Measurements from ENCODE around the gene ITPKB.

ITPKB gene

DNA sequence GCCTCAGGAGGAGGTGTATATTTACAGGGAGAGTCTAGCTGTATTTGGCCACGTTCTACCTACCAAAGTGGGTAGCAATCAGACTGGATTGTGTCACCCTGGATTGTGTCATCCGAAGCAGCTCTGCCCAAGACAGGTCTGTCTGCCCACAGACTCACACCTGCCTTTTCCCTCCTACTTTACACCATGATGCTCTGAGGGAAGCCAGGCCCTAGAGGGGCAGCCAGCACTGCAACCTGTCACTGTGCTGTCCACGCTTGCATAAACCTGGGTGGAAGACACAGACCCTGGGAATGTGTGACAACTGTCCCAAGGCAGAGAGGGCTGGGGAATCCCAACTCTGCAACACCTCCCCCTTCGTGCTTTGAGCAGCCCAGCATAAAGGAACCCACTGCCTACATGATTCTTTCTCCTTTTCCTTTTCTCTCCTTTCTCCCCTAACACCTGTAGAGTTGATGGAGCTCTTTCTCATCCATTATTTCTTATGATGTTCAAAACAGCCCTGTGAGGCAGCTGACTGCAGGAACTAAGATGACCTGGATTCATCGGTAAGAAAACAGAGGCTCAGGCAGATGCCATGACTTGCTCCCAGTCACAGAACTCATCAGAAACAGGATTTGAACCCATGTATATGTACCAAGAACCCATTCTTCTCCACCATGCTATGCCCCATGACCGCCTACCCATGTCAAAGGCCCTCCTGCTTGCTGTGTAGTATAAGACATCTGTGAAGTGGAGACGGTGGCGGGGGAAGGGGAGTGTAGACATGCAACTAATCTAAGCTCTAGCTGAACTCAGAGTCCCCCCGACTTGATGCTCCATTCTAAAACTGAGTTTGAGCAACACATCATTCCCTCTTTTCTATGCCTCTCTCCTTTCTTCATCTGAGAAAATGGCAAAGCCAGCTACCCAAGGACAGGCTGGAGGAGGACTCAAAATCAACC is 55.9 kb downstream of the ITPKB start:
- DNase-seq = no peak

DNA sequence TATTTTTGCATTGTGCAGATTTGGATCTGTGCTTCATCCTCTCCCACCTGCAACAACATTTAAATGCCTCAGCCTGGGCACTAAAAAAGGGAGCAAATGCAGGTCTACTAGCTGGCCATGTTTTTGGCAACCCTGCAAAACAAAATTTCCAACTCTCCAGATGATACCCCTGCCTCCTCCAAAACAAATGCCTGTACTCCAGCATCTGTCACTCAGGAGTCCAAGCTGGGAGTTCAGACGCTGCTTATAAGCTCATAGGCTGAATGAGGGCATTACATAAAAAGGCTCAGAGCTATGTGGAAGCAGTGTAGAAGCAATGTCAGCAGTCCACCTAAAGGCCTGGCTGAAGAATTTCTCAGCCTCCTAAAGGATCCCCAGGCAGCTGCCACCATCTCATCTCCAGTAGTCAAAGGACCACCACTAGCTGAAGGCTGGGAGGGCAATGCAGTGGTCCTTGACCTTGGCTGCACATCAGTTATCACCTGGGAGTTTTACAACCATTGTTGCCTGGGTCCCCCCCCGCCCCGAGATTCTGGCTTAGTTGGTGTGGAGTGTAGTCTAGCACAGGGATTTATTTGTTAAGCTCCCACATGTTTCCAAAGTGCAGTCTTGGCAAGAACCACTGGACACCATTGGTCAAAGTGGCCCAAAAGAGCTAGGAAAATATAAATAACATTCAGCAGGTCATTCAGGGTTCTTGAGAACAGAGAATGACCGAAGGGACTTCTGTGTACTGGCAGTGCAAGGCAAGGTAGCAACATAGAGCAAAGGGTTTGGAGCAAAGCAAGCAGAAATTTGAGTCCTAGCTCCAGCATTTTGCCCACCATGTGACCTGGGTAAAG is 57.2 kb downstream of the ITPKB start:
- DNase-seq = no peak

DNA sequence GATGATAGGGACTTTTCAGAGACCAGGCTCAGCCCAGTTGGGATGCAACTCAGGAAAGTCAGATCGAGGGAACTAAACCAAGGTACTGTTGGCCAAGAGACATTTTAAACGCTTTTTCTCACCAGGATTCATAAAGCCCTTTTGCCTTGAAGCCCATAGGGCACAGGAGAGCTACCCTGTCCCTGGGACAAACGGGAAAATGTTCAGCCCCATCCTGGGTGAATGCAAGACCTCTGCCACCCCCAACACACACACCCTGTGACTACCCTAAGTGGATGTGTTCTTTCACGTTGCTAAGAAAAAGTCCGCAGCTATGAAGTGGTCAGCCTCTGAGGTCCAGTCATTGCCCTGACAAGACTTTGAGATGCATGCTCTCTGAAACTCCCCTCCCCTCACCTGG is 58.4 kb downstream of the ITPKB start:
- DNase-seq = no peak

DNA sequence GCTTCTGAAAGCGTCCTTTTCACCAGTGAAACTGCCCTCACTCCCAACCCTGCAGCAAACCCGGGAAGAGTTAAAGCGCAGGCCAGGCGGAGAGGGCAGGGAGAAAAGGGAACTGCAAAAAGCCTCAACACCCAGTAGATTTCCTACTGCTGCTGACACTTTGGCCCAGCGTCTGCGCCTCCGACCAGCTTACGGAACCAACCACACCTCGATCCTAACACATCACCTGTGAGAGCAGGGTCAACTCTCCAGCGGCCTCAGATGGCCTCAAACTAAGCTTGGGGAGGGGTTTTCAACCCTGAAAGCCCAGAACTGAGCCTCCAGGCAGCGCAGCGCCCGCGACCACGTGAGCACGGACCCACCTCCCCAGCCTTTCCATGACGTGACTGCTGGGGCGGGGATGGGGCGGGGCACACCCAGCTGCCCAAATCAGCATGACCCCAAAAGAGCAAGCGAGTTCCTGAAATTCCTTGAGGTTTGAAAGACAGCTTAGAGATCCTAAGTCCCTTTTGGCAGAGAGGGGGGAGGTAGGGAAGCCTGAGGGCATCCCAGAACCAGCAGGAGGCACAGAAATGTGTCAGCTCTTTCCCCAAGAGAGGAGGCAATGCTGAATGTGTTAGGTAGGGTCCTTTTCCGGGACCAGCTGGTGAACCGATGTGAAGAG is 59.1 kb downstream of the ITPKB start:
- DNase-seq = peak; percentile 70

DNA sequence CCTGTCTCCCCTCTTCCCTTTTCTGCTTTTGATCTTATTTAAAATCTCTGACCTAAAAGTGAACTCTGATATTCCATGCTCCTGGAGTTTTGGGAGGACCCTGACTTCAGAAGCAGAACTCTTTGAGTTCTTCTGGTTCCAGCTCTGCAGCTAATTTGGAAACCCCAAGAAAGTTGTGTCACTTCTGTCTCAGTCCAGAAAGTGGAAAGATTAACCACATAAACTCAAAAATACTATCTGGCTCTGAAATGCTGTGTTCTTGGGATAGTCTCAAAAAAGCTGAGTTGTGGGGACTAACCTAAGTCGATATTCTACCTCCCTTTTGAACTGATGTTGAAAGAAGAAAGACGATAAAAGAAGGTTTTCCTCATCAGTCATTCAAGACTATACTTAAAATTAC is 59.8 kb downstream of the ITPKB start:
- no peak for DNase-seq

DNA sequence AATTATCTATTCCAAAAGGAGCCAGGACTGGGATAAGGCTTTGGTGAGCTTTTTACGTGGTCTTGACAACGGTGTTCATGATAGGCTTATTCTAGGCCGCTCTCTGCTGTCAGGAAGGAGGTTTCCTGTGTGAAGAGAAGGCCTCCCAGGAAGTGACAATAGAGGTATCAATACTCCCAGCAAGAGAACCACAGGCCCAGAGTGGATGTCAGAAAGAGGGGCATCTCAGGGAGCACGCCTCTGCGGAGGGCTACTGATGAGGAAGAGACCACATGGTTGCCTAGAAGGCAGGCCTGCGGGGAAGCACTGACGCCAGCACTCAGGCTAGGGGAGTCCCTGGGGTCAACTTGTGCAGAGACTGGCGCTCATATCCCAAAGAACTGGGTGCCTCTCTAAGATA is 60.4 kb downstream of the ITPKB start:
- DNase-seq = peak; percentile 55

DNA sequence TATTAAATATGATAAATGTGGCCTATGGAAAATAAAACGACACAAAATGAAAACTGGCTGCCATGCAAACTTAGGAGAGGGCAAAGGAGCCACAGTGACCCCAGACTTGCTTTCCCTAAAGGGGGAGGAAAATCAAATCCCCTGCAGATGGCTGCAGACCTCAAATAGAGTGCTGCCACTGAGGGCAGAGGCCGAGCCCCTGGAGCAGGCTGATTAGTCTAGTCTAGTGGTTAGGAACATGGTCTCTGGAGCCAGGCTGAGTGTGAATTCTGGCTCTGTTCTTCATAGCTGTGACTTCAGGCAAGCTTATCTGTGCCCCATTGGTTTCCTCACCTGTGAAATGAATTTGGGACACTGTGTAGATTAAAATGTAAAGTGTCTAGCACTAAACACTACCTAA is 60.8 kb downstream of the ITPKB start:
- no peak for DNase-seq

DNA sequence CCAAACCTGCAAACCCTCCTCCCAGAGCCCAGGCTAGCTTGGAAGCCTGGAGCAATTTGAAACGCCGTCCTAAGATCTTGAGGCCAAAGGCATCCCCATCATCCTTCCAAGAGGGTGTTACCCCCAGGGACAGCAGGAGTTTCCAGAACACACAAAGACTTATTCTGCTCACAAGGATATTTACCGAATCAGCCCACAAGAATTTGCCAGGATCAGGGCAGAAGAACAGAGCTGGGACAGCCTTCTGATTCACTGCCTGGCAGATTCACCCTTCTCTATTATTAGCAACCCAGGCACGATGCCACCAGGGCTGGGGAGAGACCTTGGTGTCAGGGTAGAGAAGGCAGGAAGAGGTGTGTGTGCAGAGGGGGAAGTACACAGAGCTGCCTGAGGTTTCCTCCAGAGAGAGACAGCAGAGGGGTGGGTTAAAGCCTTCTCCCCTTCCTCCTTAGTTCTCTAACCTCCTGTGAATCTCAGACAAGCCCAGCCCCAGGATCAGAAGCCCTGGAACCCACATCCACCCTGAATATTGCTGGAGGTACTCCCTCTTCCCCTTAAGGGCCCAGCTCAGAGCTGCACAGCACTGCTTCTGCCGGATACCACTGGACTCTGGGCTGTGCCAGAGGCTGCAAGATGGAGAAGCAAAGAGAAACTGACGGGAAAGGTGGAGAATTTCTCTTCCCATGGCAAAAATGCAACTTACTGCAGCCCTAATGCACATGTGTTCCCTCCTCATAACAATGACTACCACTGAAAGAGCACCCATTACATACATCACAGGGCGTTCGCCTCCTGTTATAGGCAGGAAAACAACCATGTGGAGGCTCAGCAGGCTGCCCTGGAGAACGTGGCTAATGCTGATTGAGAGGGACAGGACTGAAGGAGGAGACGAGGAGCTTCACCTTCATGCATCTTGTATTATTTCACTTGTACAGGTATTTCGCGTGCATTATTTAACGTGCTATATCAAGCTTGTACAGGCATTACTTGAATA is 61.8 kb downstream of the ITPKB start:
- peak; percentile 85 for DNase-seq

DNA sequence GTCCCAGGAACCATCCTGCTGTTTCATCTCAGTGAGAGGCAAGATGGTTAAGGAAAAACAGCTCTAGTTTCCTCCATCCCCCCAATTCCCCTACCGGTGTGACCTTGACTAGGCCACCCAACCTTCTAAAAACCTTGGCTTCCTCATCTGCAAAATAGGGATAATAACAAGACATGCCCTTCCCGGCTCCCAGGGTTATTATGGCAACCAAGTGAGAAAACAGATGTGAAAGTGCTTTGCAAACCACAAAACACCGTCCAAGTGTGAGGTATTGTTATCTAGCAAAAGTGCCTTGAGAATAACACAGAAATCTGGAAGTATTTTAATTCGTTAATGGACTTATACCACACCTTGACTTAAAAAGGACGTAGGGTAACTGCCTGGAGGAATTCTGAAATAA is 62.7 kb downstream of the ITPKB start:
- DNase-seq = no peak

DNA sequence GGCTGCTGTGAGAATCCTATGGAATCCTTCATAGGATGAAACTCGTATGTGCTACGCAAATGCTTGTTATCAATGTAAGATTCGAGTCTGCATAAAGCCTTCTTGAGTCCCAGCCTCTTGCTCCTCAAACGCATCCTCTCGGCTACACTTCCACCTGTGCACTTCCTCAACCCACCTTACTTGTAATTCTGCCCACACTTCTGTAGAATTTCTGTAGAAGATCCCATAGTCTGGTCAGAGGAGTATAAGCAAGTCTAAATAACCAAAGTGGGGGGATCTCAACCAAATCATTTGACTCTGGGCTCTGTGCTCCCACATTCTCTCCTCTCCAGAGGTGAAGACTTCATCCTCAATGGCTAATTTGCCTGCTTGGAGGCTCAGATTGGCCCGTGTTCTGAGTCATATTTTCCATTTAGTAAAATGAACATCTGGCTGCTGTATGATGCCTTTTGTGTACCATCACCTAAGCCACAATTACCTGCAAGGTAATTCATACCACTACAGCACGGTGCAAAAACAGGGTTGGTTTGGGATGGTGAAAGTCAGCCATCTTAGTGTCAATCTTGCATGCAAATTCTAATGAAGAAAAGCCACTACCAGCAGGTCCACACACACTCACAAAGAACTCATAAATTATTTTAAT is 63.2 kb downstream of the ITPKB start:
- peak; percentile 42 for DNase-seq

DNA sequence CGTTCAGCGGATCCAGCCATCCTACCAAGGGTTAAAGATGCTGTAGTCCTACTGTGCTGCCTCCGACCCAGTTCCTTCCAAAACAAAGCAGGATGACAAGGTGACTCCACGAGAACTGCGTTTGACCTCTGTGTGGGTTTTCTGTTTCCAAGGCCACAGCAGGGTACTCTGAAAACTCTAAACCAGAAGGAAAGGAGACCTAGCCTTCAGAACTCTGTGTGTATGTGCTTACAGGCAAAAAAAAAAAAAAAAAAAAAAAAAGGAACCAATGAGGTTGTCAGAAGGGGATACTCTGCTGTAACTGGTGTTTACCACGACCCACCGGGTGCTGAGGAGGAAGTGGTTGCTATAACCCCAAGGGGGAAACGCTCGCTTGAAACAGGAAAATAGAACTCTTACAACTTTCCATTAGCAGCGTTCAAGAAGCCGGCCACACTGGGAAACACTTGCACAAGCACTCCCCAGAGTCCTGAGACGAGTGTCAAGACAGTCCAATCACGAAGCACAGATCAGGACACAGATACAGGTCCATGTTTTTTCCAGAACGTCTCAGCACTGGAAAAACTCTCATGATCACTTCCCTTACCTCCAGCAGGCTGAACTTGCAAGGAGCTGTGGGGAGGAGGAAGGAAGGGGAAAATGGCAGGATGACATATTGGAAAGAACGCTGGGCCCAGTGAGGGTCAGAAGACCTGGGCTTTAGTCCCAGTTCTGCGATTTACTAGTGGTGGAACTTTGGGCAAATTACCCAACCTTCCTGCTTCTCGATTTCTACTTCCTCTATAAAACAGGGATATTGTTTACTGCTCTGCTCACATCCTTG is 64.0 kb downstream of the ITPKB start:
- peak; percentile 91 for DNase-seq

DNA sequence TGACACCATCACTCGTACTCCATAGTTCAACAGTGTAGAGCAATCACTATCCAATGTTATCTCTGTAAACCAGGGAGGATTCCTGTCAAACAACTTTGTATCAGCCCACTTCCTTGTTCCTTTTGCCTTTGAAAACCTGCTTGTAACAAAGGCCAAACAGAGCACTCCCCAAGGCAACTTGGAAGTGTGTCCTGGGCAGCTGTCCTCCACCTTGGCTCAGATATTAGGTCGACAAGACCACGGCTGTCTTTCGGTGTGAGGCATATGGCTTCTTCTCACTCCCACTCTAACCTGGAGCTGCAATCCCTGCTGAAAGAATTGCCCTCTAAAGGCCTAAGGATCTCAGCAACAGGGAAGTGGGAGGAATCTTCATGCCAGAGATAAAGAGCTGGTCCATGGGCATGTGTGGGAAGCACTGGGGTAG is 66.7 kb downstream of the ITPKB start:
- no peak for DNase-seq

DNA sequence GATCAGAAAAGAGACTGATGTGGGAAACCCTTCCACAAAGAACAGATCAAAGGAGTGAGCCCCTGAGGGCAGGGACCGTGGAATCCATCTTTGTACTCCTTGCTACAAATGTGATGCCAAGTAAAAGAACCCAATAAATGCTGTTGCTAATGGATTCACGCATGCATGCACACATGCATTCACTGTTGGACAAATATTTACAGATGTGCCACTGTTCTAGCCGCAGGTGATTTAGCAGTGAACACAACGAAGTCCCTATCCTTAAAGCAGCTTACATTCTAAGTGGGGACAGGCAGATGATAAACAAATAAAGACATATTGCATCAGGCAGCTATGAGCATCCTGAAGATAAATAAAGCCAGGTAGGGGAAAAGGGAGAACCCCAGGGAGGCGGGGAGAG is 67.8 kb downstream of the ITPKB start:
- no peak for DNase-seq

DNA sequence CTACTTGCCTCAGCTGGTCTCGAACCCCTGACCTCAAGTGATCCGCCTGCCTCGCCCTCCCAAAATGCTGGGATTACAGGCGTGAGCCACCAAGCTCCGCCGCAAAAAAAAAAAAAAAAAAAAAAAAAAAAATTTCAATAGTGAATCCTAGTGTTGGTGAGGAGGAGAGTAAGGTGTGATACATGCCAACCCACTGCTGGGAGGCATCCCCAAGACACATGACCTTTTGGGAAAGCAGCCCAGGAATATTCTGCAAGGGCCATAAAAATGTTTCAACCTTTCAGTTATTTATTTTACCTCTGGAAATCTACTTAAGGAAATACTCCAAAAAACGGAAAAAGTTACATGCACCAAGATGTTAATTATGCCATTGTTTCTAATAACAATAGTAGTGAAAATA is 69.0 kb downstream of the ITPKB start:
- no peak for DNase-seq

DNA sequence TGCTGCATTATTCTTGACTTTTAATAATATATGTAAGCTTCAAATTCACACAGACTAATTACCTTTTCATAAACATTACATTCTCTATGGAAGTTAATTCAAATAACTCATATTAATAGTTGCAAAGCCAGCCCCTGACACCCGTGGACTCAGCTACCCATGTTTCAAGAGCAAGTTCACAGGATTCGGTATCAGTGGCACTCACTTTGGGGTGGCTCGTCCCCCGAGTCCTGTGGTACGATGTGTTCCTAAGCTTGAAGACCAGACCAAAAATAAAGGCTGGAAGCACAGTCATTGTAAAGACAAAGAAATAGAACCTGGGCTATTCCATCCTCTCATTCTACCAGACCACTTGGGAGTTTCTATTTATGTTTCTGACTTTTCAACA is 70.9 kb downstream of the ITPKB start:
- DNase-seq = no peak

DNA sequence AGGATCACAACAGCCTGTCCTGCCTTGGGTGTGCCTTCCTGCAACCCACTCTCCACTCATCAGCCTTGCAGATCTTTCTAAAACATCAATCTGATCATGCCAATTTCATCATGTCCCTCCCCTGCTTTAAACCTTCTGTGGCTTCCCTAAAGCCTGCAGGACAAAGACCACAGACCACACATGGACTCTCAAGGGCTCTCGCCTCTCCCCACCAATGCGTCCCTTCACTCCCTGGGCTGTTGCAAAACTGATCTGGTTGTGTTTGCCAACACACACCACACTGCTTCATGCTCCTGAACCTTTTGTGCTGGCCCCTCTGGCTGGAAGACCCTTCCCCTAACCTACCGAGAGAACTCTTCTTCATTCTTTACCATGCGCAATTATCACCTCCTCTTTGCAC is 72.4 kb downstream of the ITPKB start:
- no peak for DNase-seq

DNA sequence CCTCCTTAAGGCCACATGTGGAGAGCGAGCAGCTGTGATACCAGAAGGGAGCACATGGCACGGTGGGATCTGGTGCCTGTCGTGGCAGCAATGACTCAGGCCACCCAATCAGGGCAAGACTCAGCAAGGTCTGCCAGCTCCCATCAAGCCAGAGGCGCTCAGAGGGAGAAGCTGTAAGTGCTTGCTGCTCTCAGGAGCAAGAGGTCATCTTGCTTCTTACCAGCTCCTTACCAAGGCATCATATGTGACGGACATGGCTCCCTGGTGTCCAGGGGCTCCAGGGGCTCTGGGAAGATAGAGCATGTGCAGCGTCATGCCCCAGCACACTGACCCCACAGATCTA is 72.9 kb downstream of the ITPKB start:
- DNase-seq = no peak

DNA sequence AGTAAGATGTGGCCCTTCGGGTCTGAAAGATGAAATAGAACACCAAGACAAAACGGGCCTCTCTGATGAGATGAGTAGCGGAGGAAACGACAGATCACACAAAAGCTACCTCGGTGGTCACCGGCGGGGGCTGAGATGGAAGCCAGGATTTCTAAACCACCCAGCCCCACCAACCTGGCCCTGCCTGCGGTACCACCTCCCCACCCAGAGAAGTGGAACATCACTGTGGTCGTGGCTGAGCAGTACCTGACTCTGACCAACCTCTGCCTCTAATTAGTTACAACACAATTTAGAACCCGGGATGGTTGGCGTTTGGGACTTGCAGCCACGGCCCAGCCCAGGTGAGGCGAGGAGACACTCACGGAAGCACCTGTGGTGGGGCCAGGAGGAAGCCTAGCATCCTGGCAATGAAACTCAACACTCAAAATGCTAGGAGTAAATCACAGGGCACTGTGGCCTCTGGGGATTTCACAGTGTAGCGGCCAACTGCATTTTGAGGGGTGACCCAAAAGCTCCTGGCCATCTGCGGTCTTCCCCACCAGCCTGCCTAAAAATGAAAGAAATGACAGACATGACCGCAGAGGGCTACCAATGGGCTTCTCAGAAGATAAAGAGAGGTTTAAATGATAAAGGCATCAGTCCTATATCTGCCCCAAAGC is 73.4 kb downstream of the ITPKB start:
- no peak for DNase-seq

DNA sequence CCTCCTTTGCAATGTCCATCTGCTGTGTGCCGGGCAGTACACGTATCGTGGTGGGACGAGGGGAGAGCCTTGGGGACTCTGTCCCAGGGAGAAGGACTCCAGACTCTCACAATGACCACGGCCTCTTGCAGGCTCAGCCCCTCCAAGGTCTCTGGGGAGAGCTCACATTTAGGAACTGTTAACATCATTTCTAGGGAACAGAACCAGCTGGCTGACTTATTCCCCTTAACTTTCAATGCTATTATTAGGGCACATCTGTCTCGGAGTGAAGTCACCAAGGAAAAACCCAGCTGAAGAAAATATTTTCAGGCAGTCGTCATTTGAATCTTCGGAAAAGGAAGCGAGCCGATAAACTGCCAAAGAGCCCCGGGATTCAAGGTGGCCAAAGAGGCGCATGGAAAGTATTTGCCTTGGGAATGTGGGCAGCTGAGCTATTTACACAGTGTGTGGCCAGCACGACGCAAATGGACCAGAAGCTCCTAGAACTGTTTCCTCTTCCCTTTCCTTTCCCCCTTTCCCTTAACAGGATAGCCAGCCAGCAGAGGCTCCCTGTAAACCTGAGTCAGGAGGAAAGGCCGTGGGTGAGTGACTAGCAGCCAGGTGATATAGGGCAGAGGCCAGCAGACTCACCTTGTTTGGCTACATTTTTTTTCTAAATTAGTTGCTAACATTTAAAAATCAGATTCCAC is 74.5 kb downstream of the ITPKB start:
- DNase-seq = no peak

DNA sequence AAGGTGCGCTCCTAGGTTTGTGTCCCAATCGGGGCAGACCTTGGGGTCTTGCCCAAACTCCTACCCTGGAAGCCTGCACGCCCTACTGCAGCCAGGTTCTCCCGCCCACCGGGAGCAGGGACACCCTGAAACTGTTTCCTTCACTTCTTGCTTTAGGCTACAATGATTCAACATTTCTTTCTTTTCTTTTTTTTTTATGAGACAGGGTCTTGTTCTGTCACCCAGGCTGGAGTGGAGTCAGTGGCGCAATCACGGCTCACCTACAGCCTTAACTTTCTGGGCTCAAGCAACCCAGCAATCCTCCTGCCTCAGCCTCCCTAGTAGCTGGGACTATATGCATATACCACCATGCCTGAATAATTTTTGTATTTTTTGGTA is 75.8 kb downstream of the ITPKB start:
- DNase-seq = no peak
